Right atrium auricular region (tissue), 2 donors: ENCODE results near the gene DESI2. TPM values are rescaled to one million over a fixed set of nuclear protein-coding genes. Genes with fewer than 3 reads are reported as not detected.
"Not testable (repeated sequence)": the region's sequence is repeated elsewhere in the genome, so short reads cannot be mapped to it uniquely, and the experiment has no call there.

ENCODE experiments used
- DNase-seq: peaks from one replicate; pipeline ENCODE4 v3.0.0-alpha.2; 2019; ENCODE audit warnings: low spot score
- H3K27ac ChIP-seq, 2 donors: fragments of 200-600 bp; sonication (generic); 1 replicate in 1 of 2; 2 replicates in 1 of 2; pipeline ENCODE4 v1.5.1; 2016 to 2019
- H3K27me3 ChIP-seq, 2 donors: fragments of 200-600 bp; sonication (generic); one replicate each; pipeline versions ENCODE4 v1.5.1 to v1.6.0; 2017 to 2019
- H3K36me3 ChIP-seq: fragments of 200-600 bp; sonication (generic); one replicate; pipeline ENCODE4 v1.5.1; 2016
- H3K4me1 ChIP-seq, 2 donors: fragments of 200-600 bp; sonication (generic); one replicate each; pipeline versions ENCODE4 v1.5.1 to v1.6.0; 2017 to 2019
- H3K4me3 ChIP-seq, 2 donors: fragments of 200-600 bp; sonication (generic); 1 replicate in 1 of 2; 2 replicates in 1 of 2; pipeline ENCODE4 v1.5.1; 2017 to 2019; ENCODE audit warnings: mild to moderate bottlenecking in 1 of 2, moderate library complexity in 1 of 2
- H3K9me3 ChIP-seq, 2 donors: fragments of 200-600 bp; sonication (generic); one replicate each; pipeline ENCODE4 v1.5.1; 2019
- CTCF ChIP-seq, 2 donors: fragments of 200-600 bp; sonication (generic); IDR thresholded peaks; one replicate each; pipeline ENCODE4 v1.5.1; 2019; ENCODE audit warnings: antibody characterized with exemption in 2 of 2
- total RNA-seq, 2 donors: library from RNA; depleted of rRNA; stranded (reverse); fragments of >200 nt; gene quantifications; one replicate each; pipeline ENCODE4 v1.1.0, GENCODE V29; 2016

Gene DESI2
- total RNA-seq, 2 donors from 2014 or later: 26.8 to 29.1 TPM

GRCh38 chr1:244678697-244679096 lies 25.8 kb downstream of the DESI2 start:
- H3K36me3 ChIP-seq: no peaks in the 10 kb centered on the region
- no peak for DNase-seq
- H3K27ac ChIP-seq: no peak overlapping the region
- H3K9me3 ChIP-seq: no peaks in the 10 kb centered on the region
- H3K27me3 ChIP-seq: no peaks in the 10 kb centered on the region
- no peak for TF ChIP-seq CTCF (IDR thresholded peaks at IDR 0.05)
- H3K4me3 ChIP-seq: no peak overlapping the region
- H3K4me1 ChIP-seq: peaks cover 0 to 26% of the 10 kb centered on the region in 2 donors

GRCh38 chr1:244680667-244681066 lies 27.7 kb downstream of the DESI2 start:
- peaks cover 0 to 17% of the 10 kb centered on the region in 2 donors for H3K4me1 ChIP-seq
- no peak overlapping the region for H3K27ac ChIP-seq
- H3K9me3 ChIP-seq: no peaks in the 10 kb centered on the region
- TF ChIP-seq CTCF (IDR thresholded peaks at IDR 0.05): no peak
- H3K4me3 ChIP-seq: no peak overlapping the region
- no peaks in the 10 kb centered on the region for H3K27me3 ChIP-seq
- no peak for DNase-seq
- no peaks in the 10 kb centered on the region for H3K36me3 ChIP-seq

GRCh38 chr1:244682087-244682486 lies 29.2 kb downstream of the DESI2 start:
- not testable (repeated sequence) for DNase-seq, H3K4me3 ChIP-seq, H3K36me3 ChIP-seq, H3K9me3 ChIP-seq, H3K27me3 ChIP-seq, H3K27ac ChIP-seq
- H3K4me1 ChIP-seq: peaks cover 0 to 14% of the 10 kb centered on the region in 2 donors

GRCh38 chr1:244695937-244696336 lies 43.0 kb downstream of the DESI2 start:
- H3K36me3 ChIP-seq: peaks cover 56% of the 10 kb centered on the region
- DNase-seq: no peak
- H3K4me3 ChIP-seq: no peak overlapping the region
- no peaks in the 10 kb centered on the region for H3K4me1 ChIP-seq
- no peaks in the 10 kb centered on the region for H3K27me3 ChIP-seq
- peaks cover 0 to 9% of the 10 kb centered on the region in 2 donors for H3K9me3 ChIP-seq
- no peak overlapping the region for H3K27ac ChIP-seq
- TF ChIP-seq CTCF (IDR thresholded peaks at IDR 0.05): no peak

GRCh38 chr1:244699741-244700140 lies 46.8 kb downstream of the DESI2 start:
- no peaks in the 10 kb centered on the region for H3K4me1 ChIP-seq
- no peak overlapping the region for H3K27ac ChIP-seq
- H3K9me3 ChIP-seq: peaks cover 0 to 9% of the 10 kb centered on the region in 2 donors
- H3K4me3 ChIP-seq: no peak overlapping the region
- DNase-seq: no peak
- H3K36me3 ChIP-seq: peaks cover 35% of the 10 kb centered on the region
- TF ChIP-seq CTCF (IDR thresholded peaks at IDR 0.05): no peak
- H3K27me3 ChIP-seq: no peaks in the 10 kb centered on the region

- H3K27me3 ChIP-seq: no peaks in the 10 kb centered on the region
- no peak for DNase-seq
- H3K27ac ChIP-seq: no peak overlapping the region
- TF ChIP-seq CTCF (IDR thresholded peaks at IDR 0.05): no peak
- H3K36me3 ChIP-seq: peaks cover 41% of the 10 kb centered on the region
- peaks cover 0 to 11% of the 10 kb centered on the region in 2 donors for H3K4me1 ChIP-seq
- peaks cover 0 to 9% of the 10 kb centered on the region in 2 donors for H3K9me3 ChIP-seq
- no peak overlapping the region for H3K4me3 ChIP-seq
These were observed 47.9 kb downstream of the DESI2 start for GRCh38 chr1:244700808-244701207.
